Activated CD4-positive, alpha-beta T cell treated with anti-CD3 and anti-CD28 coated beads for 4 hours (primary cell): ENCODE results near the gene TMTC1.

Experiments used
- DNase-seq, 2 donors: peaks; one replicate each; pipeline ENCODE4 v3.0.0-alpha.2; 2020

Gene TMTC1

DNA sequence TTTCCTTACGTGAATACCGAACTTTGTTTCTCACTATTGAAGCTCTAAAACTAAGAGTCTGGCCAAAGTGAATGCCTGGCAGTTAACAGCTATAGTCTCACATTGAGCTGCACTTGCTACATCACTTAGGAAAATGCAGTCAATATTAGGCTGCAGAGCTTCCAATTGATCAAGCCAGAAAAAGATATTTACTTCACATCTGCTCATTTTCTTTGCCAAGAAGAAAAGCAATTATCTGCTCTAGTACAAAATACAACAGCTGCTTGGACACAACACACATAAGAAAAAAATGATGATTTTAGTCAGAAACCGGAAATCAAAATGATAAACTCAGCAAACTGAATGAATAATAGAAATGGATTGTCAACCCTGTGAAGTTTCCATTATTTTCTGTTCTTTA lies 45.4 kb downstream of the TMTC1 start:
- DNase-seq = no peak

DNA sequence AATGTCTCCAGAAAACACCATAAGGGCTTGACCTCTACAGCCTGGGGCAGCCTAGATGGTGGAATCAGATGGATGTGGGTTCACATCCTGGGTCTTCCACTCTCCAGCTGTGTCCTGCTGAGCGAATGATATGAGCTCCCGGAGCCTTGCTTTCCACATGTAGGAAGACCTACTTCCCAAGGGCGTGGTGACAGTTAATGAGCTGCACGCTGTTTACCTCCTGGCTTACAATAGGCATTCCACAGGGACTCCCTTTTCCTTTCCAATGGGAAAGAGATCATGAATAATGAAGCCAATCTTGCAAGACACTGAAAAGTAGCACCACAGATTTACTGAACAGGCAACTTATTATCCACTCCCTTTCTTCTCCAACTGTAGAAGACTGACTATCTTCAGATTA lies 46.1 kb downstream of the TMTC1 start:
- DNase-seq = no peak

DNA sequence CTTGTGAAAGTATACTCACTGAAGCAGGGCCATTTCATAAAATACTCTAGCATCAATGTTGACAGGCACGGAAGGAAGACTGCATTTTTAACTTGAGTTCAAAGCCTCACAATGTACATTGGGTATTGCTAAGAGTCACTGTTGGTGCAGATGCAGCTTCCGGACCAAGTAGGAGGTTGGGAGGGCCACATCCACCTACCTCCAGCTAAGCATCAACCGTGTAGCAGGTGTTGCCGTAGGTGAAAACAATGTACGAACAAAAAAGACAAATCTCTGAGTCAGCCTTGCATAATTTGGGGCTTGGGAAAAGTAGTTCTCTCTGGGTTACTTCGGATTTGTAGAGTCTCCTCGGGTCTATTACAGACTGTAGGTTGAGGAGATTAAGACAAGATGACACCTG lies 48.1 kb downstream of the TMTC1 start:
- DNase-seq = no peak

DNA sequence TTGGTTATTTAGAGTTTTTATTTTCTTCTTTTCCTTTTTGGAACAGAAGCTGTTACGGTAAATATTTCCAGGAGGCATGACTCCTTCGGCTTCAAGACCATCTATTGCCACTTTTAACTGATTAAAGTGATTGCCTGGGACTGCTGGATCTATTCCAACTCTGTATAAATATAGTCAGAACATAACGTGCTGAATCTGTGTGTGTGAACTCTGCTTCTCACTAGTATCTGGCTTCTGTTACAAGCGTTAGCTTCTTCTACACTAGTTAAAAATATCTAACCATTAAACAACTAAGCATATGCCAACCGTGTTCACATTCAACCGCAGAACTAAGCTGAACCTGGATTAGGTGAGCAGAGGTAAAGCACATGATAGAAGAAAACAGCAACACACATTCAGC lies 49.0 kb downstream of the TMTC1 start:
- no peak for DNase-seq

DNA sequence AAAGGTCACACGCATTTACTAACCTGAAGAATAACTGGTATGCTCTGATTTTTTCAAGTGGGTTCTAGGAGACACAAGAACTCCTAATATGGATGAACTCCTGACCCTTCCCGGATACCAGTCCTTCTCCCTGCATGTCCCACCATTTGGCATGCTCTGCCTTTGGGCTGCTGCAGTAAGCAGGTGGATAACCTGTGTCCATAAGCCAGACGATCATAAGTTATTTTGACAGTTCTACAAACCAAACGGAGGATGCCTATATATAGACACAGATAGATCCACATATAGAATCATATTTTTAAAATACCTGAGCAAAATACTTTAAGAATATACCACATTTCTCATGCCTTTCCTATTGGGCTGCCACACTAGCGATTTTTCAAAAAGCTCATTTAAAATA lies 49.4 kb downstream of the TMTC1 start:
- DNase-seq = no peak

DNA sequence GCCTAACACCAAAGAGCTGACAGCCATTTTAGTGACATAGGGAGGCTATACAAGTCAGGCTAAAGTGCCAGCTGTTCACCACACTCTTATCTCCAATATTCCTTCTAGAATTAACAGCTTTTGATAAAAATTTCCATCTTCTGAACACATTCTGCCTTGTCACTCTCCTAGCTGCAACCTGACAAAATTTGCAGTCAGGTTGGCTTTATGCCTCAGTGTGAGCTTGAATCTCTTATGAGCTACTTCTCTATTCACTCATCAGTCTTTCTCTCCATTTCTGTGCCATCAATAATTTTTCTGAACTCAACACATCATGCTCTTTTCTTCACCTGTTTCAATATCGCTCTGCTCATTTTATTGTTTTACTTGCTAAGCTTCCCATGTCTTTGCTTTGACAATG lies 50.2 kb downstream of the TMTC1 start:
- no peak for DNase-seq

DNA sequence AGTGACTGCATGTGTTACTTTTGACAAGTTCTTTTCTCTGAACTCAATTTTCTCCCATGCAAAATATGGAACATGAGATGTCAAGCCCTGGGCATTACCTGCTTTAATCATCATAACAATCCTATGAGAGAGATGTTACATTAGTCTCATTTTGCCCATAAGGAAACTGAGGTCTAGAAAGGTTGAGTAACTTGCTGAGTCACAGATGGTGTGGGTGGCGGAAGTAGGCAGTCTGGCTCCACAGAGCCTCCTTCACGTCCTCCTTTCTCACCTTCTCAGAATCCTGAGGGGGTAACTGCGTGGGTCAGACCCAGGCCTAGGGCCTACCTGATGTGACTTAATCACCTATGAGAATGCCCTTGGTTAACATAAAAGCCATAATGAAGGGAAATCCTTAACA lies 50.7 kb downstream of the TMTC1 start:
- no peak for DNase-seq

DNA sequence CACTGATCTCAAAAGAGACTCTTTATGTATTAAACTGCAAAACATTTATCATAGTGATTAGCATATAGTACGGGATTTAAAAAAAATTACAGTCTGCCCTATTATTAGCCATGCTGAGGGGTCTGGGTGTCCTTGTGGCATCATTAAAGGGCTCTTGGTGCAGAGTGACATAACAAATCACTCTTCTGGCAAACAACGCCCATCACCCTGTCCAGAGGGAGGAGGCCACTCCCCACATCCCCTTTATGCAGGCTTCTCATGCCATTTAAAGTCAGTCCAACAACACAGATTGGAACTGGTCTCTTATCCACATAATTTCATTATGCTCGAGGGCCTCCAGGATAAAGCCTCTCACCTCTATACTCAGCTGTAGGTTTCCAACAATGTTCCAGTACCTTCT lies 51.1 kb downstream of the TMTC1 start:
- DNase-seq = no peak

DNA sequence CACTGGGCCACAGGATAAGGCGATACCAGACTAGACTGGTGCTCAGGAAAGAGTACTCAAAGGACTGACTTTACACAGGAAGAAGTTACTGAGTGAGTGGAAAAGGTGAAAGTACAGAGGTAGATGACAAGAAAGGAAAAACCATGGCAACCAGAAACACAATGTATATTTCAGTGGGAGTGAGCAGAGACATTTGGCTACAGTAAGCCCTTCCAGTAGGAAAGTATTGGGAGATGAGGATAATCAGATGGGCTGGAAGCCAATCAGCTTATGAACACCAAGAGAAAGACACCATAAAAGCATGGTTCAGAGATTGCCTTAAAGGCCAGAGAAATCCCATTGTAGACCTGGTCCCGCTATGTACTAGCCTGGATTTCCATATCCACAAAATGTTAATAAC lies 51.6 kb downstream of the TMTC1 start:
- DNase-seq = no peak

DNA sequence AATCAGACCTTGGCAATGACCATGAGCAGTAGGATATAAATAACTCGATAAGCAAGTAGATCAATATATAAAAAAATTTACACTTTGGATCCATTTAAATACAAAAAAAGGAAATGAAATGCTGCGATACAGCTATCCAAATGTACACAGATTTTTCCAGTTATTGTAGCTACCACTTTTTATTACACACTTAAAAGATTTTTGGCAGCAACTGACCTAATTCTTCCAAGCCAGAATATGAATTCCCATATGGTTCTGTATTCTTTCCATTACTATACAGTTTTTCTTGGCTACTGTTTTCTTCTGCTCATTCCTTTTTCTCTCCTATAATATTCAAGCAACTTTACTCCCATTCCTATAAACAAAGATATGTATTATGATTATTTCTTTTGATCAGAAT lies 52.2 kb downstream of the TMTC1 start:
- no peak for DNase-seq

DNA sequence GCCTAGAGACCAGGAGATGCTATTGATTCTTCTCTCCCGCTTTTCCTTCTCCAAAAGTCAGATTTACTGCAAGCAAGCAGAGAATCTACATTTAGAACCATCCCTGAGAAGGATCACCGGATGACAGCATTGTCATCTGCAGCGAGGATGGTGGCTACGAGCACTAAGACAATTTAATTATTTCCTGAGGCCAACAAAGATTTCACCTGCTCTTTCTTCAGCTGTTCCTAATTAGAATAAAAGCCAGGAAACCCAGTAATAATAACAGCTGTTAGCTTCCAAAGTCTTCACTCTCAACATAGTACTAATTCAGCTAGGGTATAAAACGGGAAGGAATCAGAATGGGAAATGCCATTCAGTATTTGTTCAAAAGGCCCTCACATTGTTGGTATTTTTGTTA lies 53.3 kb downstream of the TMTC1 start:
- DNase-seq = no peak

DNA sequence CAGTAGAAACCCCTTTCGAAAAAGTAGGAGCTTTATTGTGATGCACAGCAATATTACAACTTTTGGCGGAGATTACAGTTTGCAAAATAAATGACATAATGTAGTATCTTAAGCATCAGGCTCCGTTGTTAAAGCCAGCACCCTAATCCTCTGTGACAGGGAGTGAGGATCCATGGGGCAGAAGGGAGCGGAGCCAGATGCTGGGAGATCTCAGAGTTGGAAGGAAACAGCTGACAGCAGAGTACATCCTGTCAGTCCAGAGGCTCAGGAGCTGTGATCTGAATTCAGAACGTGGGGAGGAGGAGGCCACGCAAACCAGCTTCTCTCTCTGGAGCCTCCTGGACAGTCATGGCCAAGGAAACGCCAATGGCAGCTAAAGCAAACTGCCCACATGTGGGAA lies 55.7 kb downstream of the TMTC1 start:
- no peak for DNase-seq

DNA sequence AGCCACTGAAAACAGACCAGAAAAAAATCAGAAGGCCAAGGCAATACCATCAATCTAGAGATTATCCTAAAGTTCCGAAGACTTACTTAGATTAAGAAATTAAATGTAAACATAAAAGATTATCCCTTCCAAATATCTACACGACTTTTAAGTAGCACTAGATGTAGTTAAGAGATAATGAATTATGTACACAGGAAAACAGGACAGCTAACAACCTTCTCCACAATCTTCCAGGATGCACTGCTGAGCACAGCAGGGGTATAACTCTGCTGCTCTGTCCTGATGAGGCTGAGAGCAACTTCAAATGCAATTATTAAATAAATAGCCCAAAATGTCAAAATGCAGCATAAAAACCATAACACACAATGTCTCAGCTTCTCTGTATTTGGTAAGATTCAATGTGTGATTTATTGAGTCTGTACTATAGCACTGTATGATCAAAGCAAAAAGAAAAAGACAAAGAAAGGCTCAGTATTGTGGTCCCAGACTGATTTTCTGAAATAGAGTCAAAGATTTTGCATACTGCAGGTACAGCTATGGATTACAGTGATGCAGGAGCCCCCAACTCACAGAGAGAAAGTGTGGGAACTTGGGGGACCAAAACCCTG lies 56.9 kb downstream of the TMTC1 start:
- DNase-seq = no peak

DNA sequence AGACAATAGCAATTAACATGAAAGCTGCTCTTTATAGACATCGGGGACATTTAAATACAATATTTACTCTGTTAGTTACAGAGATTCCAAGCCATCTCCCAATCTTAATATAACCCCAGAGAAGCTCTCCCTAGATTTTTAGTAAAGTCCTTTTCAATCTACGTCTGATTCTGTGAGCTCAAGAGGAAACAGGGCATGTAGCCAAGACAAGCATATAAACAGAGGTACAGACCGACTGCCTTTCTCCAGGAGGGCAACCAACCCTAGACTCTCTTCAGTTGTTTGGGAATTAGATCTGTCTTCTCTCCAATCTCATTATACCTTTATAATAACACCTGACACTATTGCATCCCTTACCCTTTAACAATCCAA lies 57.4 kb downstream of the TMTC1 start:
- DNase-seq = no peak

DNA sequence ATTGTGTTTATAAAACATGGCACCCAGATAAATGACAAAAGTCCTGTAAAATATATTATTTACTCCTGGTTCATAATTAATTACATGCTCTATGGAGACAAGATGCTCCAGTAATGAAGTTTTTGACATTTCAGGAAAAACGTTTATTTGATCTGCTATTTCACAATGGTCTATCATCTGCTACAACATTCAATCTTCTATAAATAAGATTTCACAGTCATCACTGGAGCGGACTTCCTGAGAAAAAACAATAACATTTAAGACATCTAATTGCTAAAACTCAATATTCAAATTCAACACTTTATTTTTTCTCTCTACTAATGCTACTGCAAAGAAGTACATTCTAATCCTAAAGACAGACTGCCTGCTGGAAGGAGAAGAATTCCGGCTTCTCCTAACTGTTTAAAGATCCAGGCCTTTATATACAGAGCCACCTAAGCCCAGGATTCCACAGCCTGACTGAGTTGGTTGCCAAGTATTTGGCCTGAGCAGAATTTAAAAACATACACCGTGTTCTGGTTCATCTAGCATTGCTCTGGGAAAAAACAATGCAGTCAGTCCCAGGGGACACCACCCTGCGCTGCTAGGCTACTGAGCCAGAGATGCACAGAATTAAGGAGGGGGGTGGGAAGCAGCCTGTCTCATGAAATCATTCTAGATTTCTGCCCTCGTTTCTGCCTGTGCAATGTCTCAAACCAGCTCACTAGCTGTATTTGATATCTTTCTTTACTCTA lies 58.0 kb downstream of the TMTC1 start:
- no peak for DNase-seq

DNA sequence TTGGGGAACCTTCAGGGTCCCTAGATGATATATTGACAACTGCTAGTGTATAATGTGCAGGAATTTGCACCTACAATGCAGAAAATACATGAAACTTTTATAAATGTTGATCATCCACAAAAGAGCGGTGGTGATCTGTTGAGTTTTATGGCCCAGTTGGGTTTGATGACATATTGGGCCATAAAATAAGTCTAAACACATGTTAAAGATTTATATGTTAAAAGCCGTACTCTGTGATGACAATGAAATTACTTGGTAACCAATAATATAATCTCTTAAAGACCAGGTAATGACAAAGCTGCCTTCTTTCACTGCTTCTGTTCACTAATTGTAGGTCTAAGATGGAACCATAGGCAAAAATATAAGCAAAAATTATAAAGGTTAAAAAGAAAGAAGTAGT lies 61.6 kb downstream of the TMTC1 start:
- no peak for DNase-seq

DNA sequence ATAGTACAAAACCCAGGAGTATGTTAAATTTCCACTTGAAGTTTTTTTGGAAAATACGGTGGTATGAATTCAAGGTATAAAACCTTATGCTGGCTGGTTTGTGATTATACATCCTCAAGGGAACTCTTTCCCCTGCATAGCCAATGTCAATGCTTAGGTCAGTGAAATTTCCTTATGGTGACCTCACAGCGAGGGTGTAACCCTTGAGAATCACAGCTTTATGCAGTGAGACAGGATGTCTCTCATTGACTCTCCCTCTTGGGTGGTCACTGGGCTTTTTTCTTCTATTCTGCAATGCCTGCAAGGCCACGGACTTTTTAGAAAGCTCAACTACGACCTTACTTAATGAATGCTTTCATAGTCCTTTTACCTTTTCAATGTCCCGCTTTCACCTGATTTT lies 64.4 kb downstream of the TMTC1 start:
- DNase-seq = no peak

DNA sequence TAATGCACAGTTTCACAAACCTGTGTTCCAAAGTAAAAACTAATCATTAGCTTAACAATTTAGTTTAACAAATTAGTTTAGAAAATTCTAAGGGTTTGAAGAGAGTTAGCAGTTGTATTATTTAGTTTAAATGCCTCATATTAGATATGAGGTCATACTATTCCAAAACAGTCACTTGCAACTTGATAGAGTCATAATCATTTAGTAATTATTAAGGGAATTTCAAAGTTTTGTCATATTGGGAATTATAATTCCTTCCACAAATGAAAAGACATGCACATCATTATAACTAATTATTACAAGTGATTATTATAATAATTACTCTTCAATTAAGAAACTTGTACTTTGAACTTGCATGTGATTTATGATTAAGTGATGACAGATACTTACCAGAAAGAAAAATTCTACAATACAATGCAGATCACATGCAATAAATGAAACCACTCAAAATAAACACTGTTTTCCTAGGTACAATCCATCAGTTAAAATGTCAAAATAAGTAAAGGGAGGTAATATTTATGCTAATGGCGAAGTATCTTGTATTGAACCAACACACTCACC lies 66.1 kb downstream of the TMTC1 start:
- DNase-seq = no peak

DNA sequence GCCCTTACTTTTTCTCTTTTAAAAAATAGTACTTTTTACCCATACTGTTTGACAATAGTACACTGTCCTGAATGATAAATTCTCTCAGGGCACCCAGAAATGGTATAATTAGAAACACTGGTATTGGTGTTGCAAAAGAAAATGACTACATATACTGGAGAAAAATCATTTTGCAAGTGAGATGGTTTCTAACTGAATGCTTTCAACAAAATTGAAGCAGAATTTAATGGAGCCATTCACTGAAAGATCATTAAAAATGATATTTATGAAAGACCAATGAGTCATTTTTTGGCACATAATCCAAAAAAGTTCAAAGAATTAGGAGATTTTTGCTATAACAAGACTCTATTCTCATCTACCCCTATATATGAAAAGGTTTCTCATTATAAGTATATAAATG lies 68.8 kb downstream of the TMTC1 start:
- no peak for DNase-seq

DNA sequence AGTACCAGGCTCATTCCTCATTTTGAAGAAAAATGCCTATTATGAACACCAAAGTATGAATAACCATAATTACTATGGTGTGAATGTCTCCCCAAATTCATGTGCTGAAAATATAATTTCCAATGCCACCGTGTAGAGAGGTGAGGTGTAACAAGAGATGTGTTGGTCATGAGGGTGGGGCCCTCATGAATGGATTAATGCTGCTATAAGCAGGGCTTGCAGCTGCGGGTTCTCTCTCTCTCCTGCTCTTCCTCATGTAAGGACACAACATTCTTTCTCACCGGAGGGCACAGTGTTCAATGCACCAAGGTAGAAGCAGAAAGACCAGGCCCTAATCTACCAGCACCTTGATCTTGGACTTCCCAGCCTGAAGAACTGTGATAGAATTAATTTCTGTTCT lies 70.0 kb downstream of the TMTC1 start:
- no peak for DNase-seq

DNA sequence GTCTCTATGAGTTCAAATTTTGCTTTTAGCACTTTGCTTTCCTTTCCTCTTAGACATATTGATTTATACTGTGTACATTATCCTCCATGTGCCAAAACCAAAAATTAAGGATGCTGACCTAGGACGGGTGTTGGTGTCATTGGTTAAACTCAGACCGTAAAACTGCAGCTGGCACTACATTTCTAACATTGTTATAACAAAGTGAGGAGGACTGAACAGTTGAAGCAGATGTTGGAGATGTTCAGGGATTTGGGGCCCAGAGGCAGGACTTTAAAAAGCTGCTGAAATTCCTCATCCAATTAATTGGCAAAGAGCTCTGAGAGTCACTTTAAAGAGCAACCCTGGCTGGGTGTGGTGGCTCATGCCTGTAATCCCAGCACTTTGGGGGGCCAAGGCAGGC lies 72.4 kb downstream of the TMTC1 start:
- DNase-seq = no peak

DNA sequence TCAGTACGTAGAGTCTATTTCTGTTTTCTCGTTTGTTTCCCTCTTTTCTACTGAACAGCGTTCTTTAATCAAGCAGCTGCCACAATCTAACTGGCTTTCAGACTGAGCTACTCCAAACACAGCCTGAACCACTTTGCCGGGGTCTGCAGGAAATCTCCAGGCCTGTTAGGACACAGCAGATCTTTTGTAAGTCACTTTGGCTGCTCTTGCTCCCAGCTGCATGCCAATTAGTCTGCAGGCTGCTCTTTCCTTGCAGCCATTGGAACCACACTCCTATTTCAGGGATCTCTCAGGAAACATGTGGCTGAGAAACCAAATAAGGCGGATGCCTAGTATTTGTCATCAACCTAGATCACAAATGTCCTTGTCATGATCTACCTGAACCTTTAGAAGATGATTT lies 73.6 kb downstream of the TMTC1 start:
- DNase-seq = no peak

DNA sequence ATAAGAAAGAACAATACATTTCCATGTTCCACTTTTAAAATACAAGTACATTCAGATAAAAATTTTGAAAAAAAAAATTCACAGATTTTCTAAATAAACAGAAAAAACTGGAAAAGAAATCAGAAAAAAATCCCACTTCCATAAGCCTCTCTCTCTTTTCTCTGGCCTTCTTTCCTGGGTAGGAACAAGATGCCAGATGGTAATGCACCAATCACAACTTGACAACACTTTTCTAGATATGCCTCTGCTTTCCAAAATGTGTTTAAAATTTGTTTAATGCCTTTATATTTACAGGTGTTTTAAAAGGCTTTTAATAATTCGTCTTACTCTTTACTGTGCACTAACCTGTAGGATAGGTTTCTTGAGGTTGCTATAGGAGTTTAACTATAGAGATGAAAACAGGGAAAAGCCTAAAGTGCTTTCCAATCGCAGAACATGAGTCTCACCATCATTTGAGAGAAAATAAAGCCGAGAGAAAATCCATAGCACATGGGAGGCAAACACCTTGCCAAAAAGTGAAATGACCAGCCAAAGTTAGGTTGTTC lies 74.2 kb downstream of the TMTC1 start:
- DNase-seq = no peak

DNA sequence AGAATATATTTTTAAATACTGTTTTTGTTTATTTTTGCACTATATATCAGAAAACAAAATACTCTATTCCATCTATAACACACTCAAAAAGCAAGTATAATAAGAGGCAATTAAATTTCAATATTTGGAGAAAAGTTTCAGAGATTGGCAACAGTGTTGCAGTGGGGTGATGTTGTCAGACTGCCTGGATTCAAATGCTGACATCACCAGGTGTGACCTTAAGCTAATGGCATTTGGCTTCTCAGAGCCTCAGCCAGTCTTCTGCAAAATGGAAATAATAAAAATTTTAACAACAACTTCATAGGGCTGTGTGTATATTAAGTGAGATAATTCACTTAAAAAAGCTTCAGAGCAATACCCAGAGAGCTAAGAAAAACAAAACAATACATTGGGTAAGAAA lies 74.7 kb downstream of the TMTC1 start:
- no peak for DNase-seq

DNA sequence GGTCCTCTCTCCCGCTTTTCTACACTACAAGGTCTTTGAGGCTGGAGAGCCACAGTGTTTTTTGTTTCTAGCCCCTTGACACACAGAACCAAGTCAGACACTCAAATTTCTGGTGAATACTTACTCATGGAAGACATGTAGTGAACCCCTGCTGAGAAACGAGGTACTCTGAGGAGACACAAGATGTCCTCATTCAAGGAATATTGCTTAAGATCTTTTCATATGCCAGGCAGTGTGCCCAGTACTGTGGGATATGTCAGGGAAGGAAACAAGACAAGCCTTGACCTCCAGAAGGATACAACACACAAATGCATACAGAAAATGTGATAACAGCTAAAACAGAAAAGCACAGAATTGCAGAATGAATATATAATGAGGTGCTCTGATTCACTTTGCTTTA lies 75.9 kb downstream of the TMTC1 start:
- DNase-seq = no peak
